ENCODE results near the gene RAB25.
A peak's percentile ranks its signal among the peaks of the same experiment; 100 is the strongest.

GRCh38 chr1:156082309-156083091 is 21.5 kb downstream of the RAB25 start, which contains the start of gene MEX3A:
- TF ChIP-seq CTCF (IDR thresholded peaks at IDR 0.05) = peak in 1 of 3 experiments; percentile 14
- TF ChIP-seq POLR2AphosphoS5 (IDR thresholded peaks at IDR 0.05; ENCODE audit: insufficient read depth in 1 of 2, low read depth in 1 of 2) = peak; percentile 67 to 69
- TF ChIP-seq POLR2A (IDR thresholded peaks at IDR 0.05) = peak in 1 of 2 donors; percentile 38
